NT2/D1 (cell line): ENCODE results near the gene TMEM106B.

Experiments
- SUZ12 ChIP-seq: IDR thresholded peaks from 2 replicates; pipeline ENCODE4 v1.6.1; 2011; ENCODE audit not compliant: insufficient read length, insufficient read depth; ENCODE audit errors: extremely low read depth
- YY1 ChIP-seq: IDR thresholded peaks from 2 replicates; pipeline ENCODE4 v1.6.1; 2011; ENCODE audit not compliant: insufficient read length, insufficient read depth
- ZNF274 ChIP-seq: IDR thresholded peaks from 2 replicates; pipeline ENCODE4 v1.6.1; 2011; ENCODE audit warnings: mild to moderate bottlenecking, low read depth, low read length

- TF ChIP-seq YY1 (no peak), SUZ12 (no peak), ZNF274 (no peak)
Measured at GRCh38 chr7:12258074-12258473, 47.0 kb downstream of the TMEM106B start.
